GM23248 (cell line): ENCODE data around the gene GKAP1.
"Not testable (repeated sequence)": the region's sequence is repeated elsewhere in the genome, so short reads cannot be mapped to it uniquely, and the experiment has no call there.

Experiments used
- EZH2 ChIP-seq: fragments of 200-600 bp; sonication (generic); IDR thresholded peaks from 2 replicates; pipeline ENCODE4 v1.6.1; 2018; ENCODE audit warnings: antibody characterized with exemption, mild to moderate bottlenecking; ENCODE audit not compliant: insufficient read depth, poor library complexity, severe bottlenecking
- EZH2phosphoT487 ChIP-seq: fragments of 200-600 bp; sonication (generic); IDR thresholded peaks from 2 replicates; pipeline ENCODE4 v1.6.1; 2018; ENCODE audit warnings: antibody characterized with exemption, moderate library complexity, mild to moderate bottlenecking, low read depth; ENCODE audit not compliant: insufficient read depth

DNA sequence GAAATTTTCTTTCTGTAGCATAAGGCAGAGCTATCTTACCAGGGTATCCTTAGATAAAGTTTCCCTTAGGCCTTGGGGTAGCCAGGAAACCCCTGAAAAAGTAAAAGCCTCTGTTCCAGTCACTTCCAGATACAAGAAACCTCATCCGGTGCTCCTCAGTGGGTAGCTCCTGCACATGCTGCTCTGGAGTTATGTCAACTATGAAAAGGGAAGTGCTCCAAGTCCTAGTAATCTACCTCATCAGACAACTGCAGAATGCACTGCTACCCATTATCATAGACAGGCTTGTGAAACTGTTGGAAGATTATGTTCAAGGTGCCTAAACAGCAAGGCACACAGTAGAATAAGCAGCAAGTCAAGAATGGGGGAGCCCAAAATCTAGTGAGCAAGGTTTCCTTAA is 8.4 kb downstream of the GKAP1 start:
- not testable (repeated sequence) for TF ChIP-seq EZH2, EZH2phosphoT487
